Right renal pelvis (tissue), 4 donors: ENCODE data around the gene YPEL5. TPM values are rescaled to one million over a fixed set of nuclear protein-coding genes. Genes with fewer than 3 reads are reported as not detected.

Experiments
- DNase-seq, 4 donors: peaks; one replicate each; pipeline ENCODE4 v3.0.0-alpha.2; 2013; ENCODE audit warnings: low read depth in 4 of 4, low spot score in 3 of 4, missing footprints in 1 of 4
- polyA plus RNA-seq, 4 donors: library from polyadenylated mRNA; unstranded; fragments of 120-200 nt; gene quantifications; one replicate each; pipeline ENCODE4 v1.2.1, GENCODE V29; 2013; ENCODE audit not compliant: insufficient read length in 4 of 4

The YPEL5 gene
- polyA plus RNA-seq, 4 donors, result 107 to 147 (median 129) TPM

DNA sequence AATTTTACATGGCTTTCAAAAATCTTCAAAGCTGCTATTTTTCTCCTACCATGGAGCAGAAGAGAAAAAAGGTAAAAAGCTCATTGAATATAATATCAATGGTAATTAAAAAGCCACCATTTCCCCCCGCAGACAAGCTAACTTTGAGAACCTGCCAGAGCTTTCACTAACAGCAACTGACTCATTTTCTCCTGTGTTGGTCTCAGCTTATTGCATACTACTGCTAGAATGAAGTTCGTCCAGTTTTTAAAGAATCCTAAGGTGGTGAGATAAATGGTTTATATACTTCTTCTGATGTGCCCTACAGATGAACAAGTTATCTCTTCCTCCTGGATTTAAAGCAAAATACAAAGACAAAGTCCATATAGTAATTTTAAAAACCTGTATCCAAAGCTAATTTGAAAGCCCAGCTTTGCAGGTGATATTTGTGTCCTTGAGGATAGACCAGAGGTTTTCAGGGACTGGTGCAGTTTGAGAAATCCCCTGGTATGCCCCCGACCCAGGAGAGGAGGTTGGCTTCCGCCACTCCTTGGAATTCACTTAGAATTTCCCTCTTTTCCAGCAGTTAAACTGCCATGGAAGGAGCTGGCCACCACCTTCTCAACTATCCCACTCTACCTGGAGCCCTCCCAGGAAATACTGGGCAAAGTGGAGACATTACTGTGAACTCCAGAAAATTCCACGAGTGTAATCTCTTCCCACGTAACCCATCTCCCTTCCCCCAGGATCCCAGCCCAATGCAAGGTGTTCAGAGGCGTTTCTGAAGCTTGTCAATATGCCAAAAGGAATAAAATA is 17.5 kb downstream of the YPEL5 start:
- DNase-seq, result no peak

DNA sequence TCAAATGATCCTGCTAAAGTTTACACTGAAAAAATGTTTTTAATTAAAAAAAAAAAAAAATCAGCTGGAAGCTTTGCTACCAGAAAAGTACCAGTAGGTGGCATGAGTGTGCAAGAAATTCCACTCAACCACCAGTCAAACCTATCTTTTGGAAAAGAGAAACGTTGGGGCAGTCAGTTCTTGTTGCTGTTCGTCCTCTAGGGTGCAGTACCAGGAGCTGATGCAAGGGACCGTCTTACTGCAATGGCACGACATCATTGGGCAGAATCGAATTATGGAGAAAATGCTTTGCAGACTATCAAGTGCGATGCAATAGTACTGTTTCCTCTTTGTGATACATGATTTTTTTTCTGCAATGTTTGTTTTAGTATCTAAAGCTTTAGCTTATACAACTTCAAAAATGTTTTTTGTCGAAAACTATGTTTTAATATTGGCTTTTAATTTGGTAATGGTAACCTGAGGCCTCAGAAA is 18.3 kb downstream of the YPEL5 start:
- peak; percentile 59 to 74 (median 72) for DNase-seq

DNA sequence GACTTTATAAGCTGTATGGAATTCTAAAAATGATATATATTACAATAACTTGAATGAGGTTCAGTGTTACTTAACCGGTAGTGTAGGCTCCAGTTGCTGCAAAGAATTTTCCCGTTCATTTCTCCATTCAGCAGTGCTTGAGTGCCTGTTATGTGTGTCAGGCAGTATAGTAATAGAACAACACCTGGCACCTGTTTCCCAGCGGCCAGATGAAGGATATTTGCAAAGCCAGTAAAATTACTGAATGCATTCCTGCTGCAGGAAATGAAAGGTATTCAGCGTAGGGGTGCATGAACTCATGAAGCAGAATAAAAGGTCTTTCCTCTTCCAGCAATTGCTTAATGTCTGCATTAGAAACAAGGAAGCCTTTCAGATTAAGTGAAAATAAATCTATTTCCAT is 18.8 kb downstream of the YPEL5 start:
- DNase-seq, result no peak

DNA sequence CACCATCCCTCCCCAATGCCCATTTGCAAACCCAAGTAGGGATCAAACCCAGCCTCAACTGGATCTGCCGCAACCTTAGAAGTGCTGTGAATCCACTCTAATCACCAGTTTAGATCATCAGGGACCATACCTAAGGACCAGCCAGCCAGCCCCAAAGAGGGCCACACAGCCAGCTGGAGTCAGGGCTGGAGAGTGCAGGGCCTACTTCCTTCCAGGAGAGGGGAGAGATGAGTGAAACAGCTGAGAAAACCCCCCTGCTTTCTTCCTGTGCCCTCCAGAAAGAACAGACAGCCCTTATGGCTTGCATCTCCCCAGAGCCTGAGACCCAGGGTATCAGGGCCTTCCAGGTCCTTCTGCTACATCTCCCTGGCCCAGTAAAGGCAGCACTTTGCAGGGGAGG is 25.8 kb downstream of the YPEL5 start:
- no peak for DNase-seq

DNA sequence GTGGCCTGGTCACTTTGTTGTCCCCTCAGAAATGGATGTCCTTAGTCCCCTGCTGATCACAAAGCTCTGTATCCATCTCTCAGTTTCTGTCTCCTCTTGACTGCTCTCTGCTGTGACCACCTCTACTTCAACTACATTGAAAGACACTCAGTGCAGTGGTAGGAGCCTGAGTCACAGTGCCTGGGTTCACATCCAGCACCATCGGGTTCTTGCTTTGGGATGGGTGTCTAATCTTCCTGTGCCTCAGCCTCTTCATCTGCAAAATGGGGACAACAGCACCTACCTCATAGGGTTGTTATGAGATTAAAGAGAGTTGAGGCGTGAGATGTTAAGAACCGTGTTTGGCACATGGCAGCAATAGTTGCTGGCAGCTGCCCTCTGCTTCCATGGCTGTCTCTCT is 30.6 kb downstream of the YPEL5 start:
- DNase-seq, result no peak

DNA sequence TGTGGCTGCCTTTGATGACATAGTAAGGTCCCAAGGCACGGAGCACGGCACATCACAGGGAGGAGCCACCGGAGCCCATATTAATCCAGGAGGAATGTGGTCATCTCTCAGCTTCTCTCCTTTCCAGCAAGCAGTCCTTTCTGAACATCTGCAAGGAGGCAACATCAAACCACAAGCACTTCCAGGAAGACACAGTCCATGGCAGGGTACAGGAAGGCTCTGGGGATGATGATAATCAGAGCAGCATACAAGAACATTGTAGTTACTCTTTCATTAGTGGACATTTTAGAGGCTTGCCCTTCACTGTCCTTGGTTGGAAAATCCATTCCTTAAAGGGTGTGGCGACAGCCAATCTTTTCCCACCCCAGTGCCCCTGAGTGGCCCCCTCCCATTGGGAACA is 31.1 kb downstream of the YPEL5 start:
- DNase-seq, result no peak

DNA sequence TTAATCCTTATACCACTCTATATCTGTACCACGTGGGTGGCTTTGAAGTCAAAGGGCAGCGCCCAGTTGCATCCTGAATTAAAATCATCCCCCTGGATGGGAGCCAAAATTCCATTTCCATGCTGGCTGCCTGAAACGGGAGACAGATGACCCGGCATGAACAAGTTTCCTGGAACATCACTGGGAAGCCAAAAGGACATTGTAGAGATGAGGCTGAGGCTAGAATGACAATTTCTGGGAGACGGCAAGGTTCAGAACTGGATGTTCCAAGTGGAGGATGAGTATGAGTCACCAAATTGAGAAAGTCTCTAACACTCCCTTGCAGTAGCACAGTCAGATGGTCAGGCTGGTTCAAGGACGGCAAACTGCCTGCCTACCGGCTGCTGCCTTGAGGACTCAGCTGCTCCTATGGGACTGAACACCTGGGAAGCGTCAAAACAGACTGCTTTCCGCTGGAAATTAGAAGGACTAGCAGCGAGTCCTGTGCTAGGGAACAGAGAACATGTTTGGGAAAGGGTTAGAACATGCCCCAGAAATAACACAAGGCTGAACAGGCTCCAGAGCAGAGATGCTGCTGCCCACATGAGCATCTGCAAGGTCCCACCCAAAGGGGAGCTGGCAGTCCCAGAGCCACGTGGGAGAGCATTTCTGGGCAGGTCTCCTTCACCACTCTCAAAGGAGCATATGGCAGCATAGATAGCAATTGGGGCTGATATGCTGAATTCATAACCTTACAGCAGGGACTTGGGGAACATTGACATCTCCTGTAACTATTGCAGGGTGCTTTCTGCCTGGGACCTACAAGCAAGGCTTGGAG is 32.0 kb downstream of the YPEL5 start:
- no peak for DNase-seq

DNA sequence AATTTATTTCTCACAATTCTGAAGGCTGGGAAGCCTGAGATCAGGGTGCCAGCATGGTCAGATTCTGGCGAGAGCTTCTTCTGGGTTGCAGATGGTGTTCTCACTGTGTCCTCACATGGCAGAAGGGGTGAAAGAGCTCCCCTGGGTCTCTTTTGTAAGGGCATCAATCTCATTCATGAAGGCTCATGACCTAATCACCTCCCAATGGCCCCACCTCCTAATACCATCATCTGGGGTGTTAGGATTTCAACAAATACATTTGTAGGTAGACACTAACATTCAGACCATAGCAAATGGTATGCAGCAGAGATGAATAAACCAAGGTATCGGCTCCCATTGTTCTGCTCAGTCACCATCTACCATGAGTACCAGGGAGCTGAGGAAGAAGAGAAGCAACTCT is 32.7 kb downstream of the YPEL5 start:
- no peak for DNase-seq

DNA sequence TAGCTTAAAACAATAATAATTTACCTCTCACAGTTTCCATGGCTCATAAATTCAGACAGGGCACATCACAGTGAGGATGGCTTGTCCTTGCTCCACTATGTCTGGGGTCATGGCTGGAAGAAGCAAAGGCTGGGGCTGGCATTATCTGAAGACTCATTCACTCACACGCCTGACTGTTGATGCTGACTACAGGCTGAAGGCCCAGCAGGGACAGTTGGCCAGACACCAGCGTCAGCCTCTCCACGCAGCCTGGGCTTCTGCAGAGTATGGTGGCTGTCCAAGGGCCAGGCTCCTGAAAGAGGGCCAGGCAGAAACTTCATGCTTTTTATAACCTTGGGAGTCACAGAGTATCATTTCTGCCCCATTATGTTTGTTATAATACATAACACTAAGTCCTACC is 33.4 kb downstream of the YPEL5 start:
- DNase-seq, result no peak

DNA sequence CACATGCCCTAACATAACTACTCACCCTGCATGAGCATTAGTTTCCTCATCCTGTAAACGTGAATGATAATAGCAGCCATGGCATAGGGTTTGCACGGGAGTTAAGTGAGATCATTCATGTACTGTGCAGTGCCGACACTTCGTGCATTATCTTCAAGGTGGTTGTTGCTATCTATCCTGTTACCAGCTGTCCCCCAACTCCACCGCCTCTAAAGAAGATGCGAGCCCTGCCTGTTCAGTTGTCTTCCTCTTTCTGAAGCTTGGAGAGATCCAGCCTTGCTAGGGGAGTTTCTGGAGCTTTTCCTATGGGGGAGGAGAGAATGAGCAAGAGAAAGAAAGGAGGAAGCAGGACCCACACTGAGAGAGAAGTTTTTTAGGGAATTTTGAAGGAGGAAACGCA is 34.4 kb downstream of the YPEL5 start:
- no peak for DNase-seq

DNA sequence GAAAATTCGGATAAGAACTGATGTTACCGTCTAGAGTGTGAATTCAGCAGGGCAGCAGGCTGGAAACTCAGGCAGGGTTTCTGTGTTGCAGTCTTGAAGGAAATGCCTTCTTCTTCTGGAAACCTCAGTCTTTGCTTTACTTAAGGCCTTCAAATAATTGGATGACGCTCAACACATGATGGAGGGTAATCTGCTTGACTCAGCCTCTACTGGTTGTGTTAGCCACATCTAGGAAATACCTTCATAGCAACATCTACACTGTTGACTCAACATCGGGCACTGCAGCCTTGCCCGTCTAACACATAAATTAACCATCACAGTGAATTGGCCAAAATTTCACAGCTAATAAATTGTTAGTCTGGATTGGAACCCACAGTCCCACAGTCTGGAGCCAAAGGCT is 37.2 kb downstream of the YPEL5 start:
- no peak for DNase-seq

DNA sequence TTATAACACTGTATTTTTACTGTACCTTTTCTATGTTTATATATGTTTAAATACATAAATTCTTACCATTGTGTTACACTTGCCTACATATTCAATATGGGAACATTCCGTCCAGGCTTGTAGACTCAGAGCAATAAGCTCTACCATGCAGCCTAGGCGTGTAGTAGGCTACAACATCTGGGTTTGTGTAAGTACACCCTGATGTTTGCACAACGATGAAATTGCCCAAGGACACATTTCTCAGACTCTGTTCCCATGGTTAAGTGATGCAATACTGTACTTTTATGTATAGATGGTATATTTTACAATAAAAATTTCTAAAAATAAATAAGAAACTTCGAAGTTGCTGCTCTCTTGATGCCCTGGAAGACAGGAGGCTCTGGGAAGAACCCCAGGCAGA is 38.4 kb downstream of the YPEL5 start:
- no peak for DNase-seq

DNA sequence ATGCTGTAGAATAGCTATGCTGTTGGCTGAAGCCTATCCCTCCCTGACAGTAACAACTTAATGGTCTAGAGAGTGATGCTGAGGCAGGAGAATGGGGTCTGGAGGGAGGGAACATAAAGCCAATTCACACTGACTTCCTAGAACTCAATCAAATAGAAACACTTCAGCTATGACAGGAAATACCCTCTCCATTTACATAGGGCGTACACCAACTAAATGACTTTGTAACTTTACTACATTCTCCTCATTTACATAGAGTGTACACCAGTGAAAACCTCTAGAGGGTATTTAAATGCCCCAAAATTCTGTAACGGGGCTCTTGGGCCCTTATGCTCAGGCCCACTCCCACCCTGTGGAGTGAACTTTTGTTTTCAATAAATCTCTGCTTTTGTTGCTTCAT is 41.5 kb downstream of the YPEL5 start:
- no peak for DNase-seq

DNA sequence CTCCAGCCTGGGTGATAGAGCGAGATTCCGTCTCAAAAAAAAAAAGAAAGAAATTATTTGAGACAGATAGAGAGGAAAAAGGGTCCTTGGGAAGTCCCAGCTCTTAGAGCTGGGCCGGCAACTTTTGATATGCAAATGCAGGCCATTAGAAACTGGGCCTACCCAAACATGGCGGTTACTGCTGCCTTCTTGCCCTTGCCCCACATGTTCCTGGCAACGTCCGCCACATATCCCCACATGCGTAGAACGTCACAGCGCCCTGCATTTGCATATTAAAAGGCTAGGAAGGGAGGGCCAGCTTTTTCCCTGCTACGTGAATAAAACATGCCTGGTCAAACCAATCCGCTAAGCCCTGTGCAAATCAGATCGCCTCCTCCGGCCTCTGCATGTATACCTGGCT is 43.8 kb downstream of the YPEL5 start:
- no peak for DNase-seq

DNA sequence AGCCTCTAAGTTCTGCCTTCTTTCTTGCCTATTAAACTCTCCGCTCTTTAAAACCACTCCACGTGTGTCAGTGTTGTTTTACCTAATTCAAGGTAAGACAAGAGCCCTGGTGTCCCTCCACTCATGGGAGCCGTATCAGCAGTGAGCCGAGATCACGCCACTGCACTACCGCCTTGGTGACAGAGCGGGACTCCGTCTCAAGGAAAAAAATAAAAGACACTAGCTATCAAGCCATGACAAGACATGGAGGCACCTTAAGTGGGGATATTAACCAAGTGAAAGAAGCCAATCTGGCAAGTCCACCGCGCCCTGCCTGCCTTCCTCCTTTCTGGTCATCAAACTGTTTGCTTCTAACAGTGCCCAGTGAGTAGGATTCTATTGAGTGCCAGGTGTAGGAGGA is 44.3 kb downstream of the YPEL5 start:
- DNase-seq, result no peak

DNA sequence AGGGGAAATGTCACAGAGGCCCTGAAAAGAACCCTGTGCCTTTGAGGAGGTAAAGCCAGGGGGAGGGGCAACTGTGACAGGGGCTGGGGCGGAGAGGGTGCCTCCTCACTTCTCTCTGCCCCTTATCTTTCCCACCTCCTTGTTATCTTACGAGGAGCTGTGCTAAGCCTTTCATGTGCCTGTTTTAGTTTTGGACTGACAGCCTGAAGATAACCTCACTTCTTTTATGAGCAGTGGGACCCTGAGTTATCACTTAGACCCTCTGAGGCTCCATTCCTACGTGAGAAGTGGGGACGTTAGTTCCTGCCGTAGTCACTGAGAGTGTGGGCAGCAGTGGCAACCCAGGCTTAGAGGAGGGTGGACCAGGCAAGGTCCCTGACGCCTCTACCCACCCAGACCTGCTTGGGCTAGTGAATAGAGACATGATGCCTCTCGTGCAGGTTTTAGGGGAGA is 45.0 kb downstream of the YPEL5 start:
- DNase-seq, result no peak

DNA sequence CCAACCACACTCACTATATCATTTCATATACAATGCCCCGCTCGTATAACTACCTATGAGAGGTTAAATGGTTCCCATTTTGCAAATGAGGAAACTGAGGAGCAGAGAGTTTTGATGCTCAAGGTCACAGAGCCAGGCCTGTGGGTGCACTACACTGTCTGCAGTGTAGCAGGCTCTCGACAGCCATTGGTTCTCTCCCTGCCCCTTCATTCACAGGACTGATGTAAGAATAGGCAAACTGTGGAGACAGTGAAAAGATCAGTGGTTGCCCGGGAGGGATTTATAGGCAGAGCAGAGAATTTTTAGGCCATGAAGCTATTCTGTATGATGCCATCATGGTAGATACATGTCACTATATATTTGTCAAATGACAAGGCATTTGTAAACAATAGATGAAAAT is 45.5 kb downstream of the YPEL5 start:
- DNase-seq, result no peak

DNA sequence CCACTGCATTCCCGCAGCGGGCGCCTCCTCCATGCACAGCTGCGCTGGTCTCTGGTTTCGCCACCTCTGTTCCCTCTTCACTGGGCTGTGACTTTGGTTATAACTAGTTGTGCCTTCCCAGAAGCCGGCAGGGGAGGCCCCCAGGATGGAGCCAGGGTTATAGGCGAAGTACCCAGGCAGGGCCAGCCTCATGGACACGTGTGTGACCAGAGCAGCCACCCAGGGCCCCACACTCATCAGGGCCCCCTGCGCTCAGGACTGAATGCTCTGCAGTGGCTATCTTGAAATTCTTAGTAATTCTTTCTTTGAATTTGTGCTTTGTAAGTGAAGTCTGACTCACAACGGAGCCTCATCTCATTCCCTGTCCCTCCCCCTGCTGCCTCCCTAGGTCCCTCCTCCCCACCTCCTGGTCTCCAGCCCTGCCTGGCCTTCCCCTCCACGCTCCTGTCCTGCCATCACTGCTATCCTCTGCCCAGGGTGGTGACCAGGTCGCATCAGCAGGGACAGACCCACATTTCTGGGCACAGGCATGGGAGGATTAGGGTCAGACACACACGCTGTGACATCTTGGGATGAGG is 46.4 kb downstream of the YPEL5 start:
- no peak for DNase-seq

DNA sequence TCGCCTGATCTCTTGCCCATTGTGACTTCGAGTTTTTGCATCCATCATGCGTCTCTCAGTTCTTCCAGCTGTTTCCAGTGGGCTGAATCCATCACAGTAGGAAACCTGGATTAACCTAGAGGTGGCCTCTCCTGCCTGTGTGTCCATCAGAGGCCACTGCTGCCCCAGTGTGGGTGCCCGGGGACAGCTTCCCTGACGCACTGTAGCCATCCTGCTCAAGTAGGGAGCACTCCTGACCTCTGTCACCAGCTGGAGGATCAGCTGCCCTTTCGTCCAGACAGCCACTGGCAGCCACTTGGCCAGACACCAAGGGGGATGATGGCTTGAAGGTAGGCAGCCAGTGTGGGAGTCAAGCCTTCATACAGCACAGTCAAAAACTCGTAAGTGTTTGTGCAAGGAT is 47.6 kb downstream of the YPEL5 start:
- no peak for DNase-seq

DNA sequence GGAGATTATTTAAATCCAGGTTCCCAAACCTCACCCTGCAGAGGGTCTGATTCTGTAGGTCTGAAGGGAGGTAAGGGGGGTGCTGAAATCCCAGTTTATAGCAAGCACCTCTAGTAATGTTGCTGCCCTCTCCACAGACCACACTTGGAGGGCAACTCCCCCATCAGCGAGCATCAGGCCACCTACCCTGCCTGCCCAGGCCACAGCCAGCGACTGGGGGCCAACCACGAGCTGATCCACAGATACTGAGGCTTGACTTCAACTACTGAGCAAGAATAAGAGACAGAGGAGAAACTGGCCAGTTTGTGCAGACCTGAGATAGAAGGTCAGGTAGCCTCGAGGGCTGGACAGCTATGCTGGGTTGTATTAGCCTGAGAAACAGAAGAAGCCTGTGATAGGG is 48.2 kb downstream of the YPEL5 start:
- DNase-seq, result no peak

DNA sequence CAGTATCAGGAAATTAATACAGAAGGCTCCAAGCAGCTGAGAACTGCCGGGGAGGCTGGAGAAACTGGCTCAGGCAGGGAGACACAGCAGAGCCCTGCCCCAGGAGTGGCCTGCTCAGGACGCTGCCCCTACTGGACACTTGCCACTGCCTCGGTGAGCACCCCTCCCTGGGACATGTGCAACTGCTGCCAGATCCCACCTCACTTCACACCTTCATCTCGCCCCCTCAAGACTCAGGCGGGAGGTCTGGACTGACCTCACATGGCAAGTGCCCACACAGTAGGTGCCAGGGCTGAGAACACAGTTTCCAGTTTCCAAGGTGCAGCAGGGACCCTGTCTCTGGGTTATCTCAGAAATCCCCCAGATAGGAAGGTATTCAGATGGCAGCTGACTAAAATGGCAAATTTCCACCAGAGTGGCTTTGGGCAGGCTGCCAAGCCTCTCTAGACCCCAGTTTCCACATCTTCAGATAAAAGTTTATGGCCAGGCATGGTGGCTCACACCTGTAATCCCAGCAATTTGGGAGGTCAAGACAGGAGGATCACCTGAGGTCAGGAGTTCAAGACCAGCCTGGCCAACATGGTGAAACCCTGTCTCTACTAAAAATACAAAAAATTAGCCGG is 50.9 kb downstream of the YPEL5 start:
- DNase-seq, result no peak
